Right lobe of liver (tissue), 4 donors: Measurements from ENCODE around the gene CFTR.

ENCODE experiments used
- POLR2A ChIP-seq: fragments of 450-650 bp; IDR thresholded peaks from one replicate; pipeline ENCODE4 v1.6.1; 2017; ENCODE audit warnings: antibody characterized with exemption, mild to moderate bottlenecking
- TF ChIP-seq, protein P1 (sequence below), 4 donors: fragments of 200-600 bp in 3 of 4; fragments of 450-650 bp in 1 of 4; IDR thresholded peaks; one replicate each; pipeline versions ENCODE4 v1.5.1 to v1.8.0; 2016 to 2022; ENCODE audit warnings: antibody characterized with exemption in 4 of 4, mild to moderate bottlenecking in 2 of 4
- donor health status: DM: no; HTN: no; CAD: no.
- donor health status: DM: no; HTN: no; CAD: no.
- donor health status: DM: no; HTN: yes; CAD: no.

DNA sequence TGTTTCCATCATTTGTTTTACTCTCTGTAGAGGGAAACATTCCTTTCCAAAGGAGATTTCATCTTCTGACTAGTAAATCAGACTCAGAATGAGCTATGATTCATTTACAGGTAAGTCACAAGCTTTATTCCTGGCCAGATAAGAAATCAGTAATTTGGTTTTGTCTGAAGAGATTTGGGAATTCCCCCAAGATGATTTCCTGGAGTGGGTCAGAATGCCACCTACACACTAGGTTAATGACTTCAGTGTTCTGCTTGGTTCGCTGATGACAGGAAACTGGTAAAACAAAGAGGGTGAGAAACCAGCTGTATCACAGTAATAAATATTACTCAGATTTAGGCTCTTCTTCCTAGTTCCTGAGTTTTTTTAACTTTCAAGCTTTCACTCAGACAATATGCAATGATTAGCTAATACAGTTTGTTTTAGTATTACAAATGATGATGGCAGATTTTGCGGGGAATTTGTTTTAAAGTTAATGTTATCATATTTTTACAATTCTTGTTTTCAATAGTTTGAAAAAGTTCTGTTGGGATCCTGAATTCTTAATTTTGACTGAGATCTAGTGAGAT lies 44.3 kb upstream of the CFTR start:
- TF ChIP-seq, protein P1, sequence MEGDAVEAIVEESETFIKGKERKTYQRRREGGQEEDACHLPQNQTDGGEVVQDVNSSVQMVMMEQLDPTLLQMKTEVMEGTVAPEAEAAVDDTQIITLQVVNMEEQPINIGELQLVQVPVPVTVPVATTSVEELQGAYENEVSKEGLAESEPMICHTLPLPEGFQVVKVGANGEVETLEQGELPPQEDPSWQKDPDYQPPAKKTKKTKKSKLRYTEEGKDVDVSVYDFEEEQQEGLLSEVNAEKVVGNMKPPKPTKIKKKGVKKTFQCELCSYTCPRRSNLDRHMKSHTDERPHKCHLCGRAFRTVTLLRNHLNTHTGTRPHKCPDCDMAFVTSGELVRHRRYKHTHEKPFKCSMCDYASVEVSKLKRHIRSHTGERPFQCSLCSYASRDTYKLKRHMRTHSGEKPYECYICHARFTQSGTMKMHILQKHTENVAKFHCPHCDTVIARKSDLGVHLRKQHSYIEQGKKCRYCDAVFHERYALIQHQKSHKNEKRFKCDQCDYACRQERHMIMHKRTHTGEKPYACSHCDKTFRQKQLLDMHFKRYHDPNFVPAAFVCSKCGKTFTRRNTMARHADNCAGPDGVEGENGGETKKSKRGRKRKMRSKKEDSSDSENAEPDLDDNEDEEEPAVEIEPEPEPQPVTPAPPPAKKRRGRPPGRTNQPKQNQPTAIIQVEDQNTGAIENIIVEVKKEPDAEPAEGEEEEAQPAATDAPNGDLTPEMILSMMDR (IDR thresholded peaks at IDR 0.05): no peak
- no peak for TF ChIP-seq POLR2A
